Testis (tissue), 3 donors: ENCODE results near the gene MYO7B. TPM values are rescaled to one million over a fixed set of nuclear protein-coding genes. Genes with fewer than 3 reads are reported as not detected.

Source experiments
- DNase-seq: peaks from one replicate; pipeline ENCODE4 v3.0.0-alpha.2; 2019
- H3K27ac ChIP-seq, 2 donors: fragments of 200-600 bp; sonication (generic); one replicate each; pipeline ENCODE4 v1.5.1; 2019
- H3K27me3 ChIP-seq: fragments of 200-600 bp; sonication (generic); one replicate; pipeline ENCODE4 v1.5.1; 2019
- H3K36me3 ChIP-seq: fragments of 200-600 bp; sonication (generic); one replicate; pipeline ENCODE4 v1.5.1; 2017; ENCODE audit warnings: low read depth; ENCODE audit errors: missing control alignments
- H3K4me1 ChIP-seq: fragments of 200-600 bp; sonication (generic); one replicate; pipeline ENCODE4 v1.5.1; 2019
- H3K4me3 ChIP-seq, 2 donors: fragments of 200-600 bp; sonication (generic); one replicate each; pipeline ENCODE4 v1.5.1; 2017 to 2019
- H3K9me3 ChIP-seq: fragments of 200-600 bp; sonication (generic); one replicate; pipeline ENCODE4 v1.5.1; 2017
- CTCF ChIP-seq, 3 experiments: fragments of 450-650 bp in 2 of 3; fragments of 200-600 bp in 1 of 3; sonication (generic) in 1 of 3; IDR thresholded peaks; one replicate each; pipeline ENCODE4 v1.5.1; 2016 to 2019; ENCODE audit warnings: antibody characterized with exemption in 3 of 3, mild to moderate bottlenecking in 2 of 3, moderate library complexity in 1 of 3
- POLR2A ChIP-seq: fragments of 450-650 bp; IDR thresholded peaks from one replicate; pipeline ENCODE4 v1.6.1; 2017; ENCODE audit warnings: antibody characterized with exemption, mild to moderate bottlenecking, moderate library complexity
- WGBS, 2 donors: methylation state at CpG; one replicate each; pipeline ENCODE4 v1.1.5; 2018; 5-methylcytosine and 5-hydroxymethylcytosine counted together
- intact Hi-C: fragments of 100-400 bp; cut with DNase I; formaldehyde crosslinking; loops from one replicate; pipeline ENCODE4 v1.15.1; 2023; ENCODE audit warnings: low total_unique reads
- polyA plus RNA-seq: library from polyadenylated mRNA; stranded (reverse); fragments of 350-450 nt; fragmentation: Illumina TruSeq; extraction: RNeasy Lipid Tissue Mini Kit (QIAGEN cat#74804); gene quantifications from one replicate; pipeline ENCODE4 v1.2.3, GENCODE V29; 2014; ENCODE audit warnings: low read depth, low replicate concordance; ENCODE audit not compliant: insufficient read depth
- total RNA-seq, 2 donors: library from RNA; depleted of rRNA; stranded (reverse); fragments of >200 nt; gene quantifications; one replicate each; pipeline ENCODE4 v1.2.3, GENCODE V29; 2016

The MYO7B gene
- total and polyA plus RNA-seq, 3 donors from 2014 or later: 3.6 to 5.6 (median 4.2) TPM

- no peak overlapping the region for H3K4me3 ChIP-seq
- TF ChIP-seq POLR2A: no peak
- TF ChIP-seq CTCF (IDR thresholded peaks at IDR 0.05): no peak
- H3K36me3 ChIP-seq: no peaks in the 10 kb centered on the region
- no peaks in the 10 kb centered on the region for H3K9me3 ChIP-seq
- 76 to 100% methylated on average over 1 of the region's 1 CpG for WGBS, 2 donors
- DNase-seq: no peak
- H3K27ac ChIP-seq: no peak overlapping the region
- peaks cover 5% of the 10 kb centered on the region for H3K4me1 ChIP-seq
- H3K27me3 ChIP-seq: no peaks in the 10 kb centered on the region
- intact Hi-C loops: no loop called here
These were observed 109.5 kb downstream of the MYO7B start for GRCh38 chr2:127645026-127645394.

- WGBS, 2 donors: 88 to 96% methylated on average over 26 to 37 of the region's 37 CpGs
- Histone ChIP-seq H3K27me3 (no peaks in the 10 kb centered on the region), H3K4me1 (peaks cover 10% of the 10 kb centered on the region), H3K36me3 (no peaks in the 10 kb centered on the region), H3K9me3 (no peaks in the 10 kb centered on the region), H3K27ac (no peak within 1 kb of the TSS), H3K4me3 (no peak within 1 kb of the TSS)
- intact Hi-C loops: no loop called here
- DNase-seq: no peak
- TF ChIP-seq POLR2A: no peak
- TF ChIP-seq CTCF (IDR thresholded peaks at IDR 0.05): no peak
These were observed 110.2 kb downstream of the MYO7B start, which contains the start of gene GPR17 for GRCh38 chr2:127645395-127646291. Gene GPR17, plus strand, starts transcription at chr2:127646153. Its CDS starts 4,583 bp downstream, at chr2:127650736.

GRCh38 chr2:127646487-127647241 is 111.2 kb downstream of the MYO7B start:
- no peak overlapping the region for H3K4me3 ChIP-seq
- WGBS, 2 donors: 88 to 93% methylated on average over 18 to 24 of the region's 24 CpGs

More at GRCh38 chr2:127646487-127647241, 111.2 kb downstream of the MYO7B start:
- no peak for DNase-seq
- H3K27ac ChIP-seq: no peak overlapping the region
- TF ChIP-seq CTCF (IDR thresholded peaks at IDR 0.05): no peak
- TF ChIP-seq POLR2A: no peak
- H3K27me3 ChIP-seq: no peaks in the 10 kb centered on the region
- H3K36me3 ChIP-seq: no peaks in the 10 kb centered on the region
- intact Hi-C loops: no loop called here
- H3K4me1 ChIP-seq: peaks cover 10% of the 10 kb centered on the region
- H3K9me3 ChIP-seq: no peaks in the 10 kb centered on the region
